ENCODE measurements around the gene KCTD8.

- TF ChIP-seq, protein P1, sequence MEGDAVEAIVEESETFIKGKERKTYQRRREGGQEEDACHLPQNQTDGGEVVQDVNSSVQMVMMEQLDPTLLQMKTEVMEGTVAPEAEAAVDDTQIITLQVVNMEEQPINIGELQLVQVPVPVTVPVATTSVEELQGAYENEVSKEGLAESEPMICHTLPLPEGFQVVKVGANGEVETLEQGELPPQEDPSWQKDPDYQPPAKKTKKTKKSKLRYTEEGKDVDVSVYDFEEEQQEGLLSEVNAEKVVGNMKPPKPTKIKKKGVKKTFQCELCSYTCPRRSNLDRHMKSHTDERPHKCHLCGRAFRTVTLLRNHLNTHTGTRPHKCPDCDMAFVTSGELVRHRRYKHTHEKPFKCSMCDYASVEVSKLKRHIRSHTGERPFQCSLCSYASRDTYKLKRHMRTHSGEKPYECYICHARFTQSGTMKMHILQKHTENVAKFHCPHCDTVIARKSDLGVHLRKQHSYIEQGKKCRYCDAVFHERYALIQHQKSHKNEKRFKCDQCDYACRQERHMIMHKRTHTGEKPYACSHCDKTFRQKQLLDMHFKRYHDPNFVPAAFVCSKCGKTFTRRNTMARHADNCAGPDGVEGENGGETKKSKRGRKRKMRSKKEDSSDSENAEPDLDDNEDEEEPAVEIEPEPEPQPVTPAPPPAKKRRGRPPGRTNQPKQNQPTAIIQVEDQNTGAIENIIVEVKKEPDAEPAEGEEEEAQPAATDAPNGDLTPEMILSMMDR (IDR thresholded peaks at IDR 0.05) = no peak
- TF ChIP-seq EZH2 (IDR thresholded peaks at IDR 0.05) = no peak
These were observed 191.1 kb downstream of the KCTD8 start for GRCh38 chr4:44257461-44257860.

Measured in neural progenitor cell (in vitro differentiated cells).